NT2/D1 (cell line): ENCODE results near the gene INHBE.

ENCODE experiments used
- DNase-seq: peaks from one replicate; pipeline ENCODE4 v3.0.0-alpha.2; 2011; ENCODE audit warnings: low read depth, low spot score
- H3K27me3 ChIP-seq: 2 replicates; pipeline ENCODE4 v1.6.0; 2011; ENCODE audit warnings: mild to moderate bottlenecking; ENCODE audit not compliant: insufficient read length, insufficient read depth
- H3K36me3 ChIP-seq: 2 replicates; pipeline ENCODE4 v1.6.1; 2011; ENCODE audit warnings: mild to moderate bottlenecking, low read length, mixed read lengths; ENCODE audit not compliant: insufficient read depth, insufficient read length
- H3K4me1 ChIP-seq: 2 replicates; pipeline ENCODE4 v1.5.1; 2011; ENCODE audit not compliant: insufficient read depth, insufficient read length
- H3K4me3 ChIP-seq: 2 replicates; pipeline ENCODE4 v1.5.1; 2011; ENCODE audit warnings: low read depth; ENCODE audit not compliant: insufficient read length
- H3K9ac ChIP-seq: 2 replicates; pipeline ENCODE4 v1.6.0; 2011; ENCODE audit warnings: low read depth; ENCODE audit not compliant: insufficient read length
- H3K9me3 ChIP-seq: 2 replicates; pipeline ENCODE4 v1.5.1; 2011; ENCODE audit warnings: mild to moderate bottlenecking, low read length; ENCODE audit not compliant: insufficient read depth
- SUZ12 ChIP-seq: IDR thresholded peaks from 2 replicates; pipeline ENCODE4 v1.6.1; 2011; ENCODE audit not compliant: insufficient read length, insufficient read depth; ENCODE audit errors: extremely low read depth
- YY1 ChIP-seq: IDR thresholded peaks from 2 replicates; pipeline ENCODE4 v1.6.1; 2011; ENCODE audit not compliant: insufficient read length, insufficient read depth
- ZNF274 ChIP-seq: IDR thresholded peaks from 2 replicates; pipeline ENCODE4 v1.6.1; 2011; ENCODE audit warnings: mild to moderate bottlenecking, low read depth, low read length

The INHBE gene

GRCh38 chr12:57444744-57445143 lies 10.4 kb upstream of the INHBE start:
- Histone ChIP-seq H3K4me1 (no peaks in the 10 kb centered on the region), H3K4me3 (no peak overlapping the region), H3K9ac (no peak overlapping the region), H3K27me3 (no peaks in the 10 kb centered on the region), H3K9me3 (no peaks in the 10 kb centered on the region), H3K36me3 (no peaks in the 10 kb centered on the region)
- TF ChIP-seq SUZ12 (no peak), ZNF274 (no peak), YY1 (no peak)
- no peak for DNase-seq

- H3K9ac ChIP-seq: no peak overlapping the region
- DNase-seq: no peak
- H3K4me1 ChIP-seq: peaks cover 2% of the 10 kb centered on the region
- no peaks in the 10 kb centered on the region for H3K36me3 ChIP-seq
- H3K9me3 ChIP-seq: no peaks in the 10 kb centered on the region
- H3K27me3 ChIP-seq: no peaks in the 10 kb centered on the region
- TF ChIP-seq YY1 (no peak), ZNF274 (no peak), SUZ12 (no peak)
- no peak overlapping the region for H3K4me3 ChIP-seq
These were observed 8.7 kb upstream of the INHBE start for GRCh38 chr12:57446292-57446960.

GRCh38 chr12:57448669-57449068 lies 6.4 kb upstream of the INHBE start:
- TF ChIP-seq YY1 (no peak), ZNF274 (no peak), SUZ12 (no peak)
- DNase-seq: no peak
- Histone ChIP-seq H3K4me3 (no peak overlapping the region), H3K36me3 (no peaks in the 10 kb centered on the region), H3K9ac (no peak overlapping the region), H3K27me3 (no peaks in the 10 kb centered on the region), H3K4me1 (peaks cover 13% of the 10 kb centered on the region), H3K9me3 (no peaks in the 10 kb centered on the region)

GRCh38 chr12:57449375-57449774 lies 5.7 kb upstream of the INHBE start:
- H3K4me1 ChIP-seq: peaks cover 14% of the 10 kb centered on the region
- H3K9ac ChIP-seq: no peak overlapping the region
- H3K9me3 ChIP-seq: no peaks in the 10 kb centered on the region
- H3K27me3 ChIP-seq: no peaks in the 10 kb centered on the region
- TF ChIP-seq YY1 (no peak), ZNF274 (no peak), SUZ12 (no peak)
- no peak for DNase-seq
- H3K4me3 ChIP-seq: no peak overlapping the region
- H3K36me3 ChIP-seq: no peaks in the 10 kb centered on the region

- H3K27me3 ChIP-seq: no peaks in the 10 kb centered on the region
- H3K9me3 ChIP-seq: no peaks in the 10 kb centered on the region
- DNase-seq: no peak
- peaks cover 20% of the 10 kb centered on the region for H3K4me1 ChIP-seq
- H3K9ac ChIP-seq: no peak overlapping the region
- no peak overlapping the region for H3K4me3 ChIP-seq
- TF ChIP-seq SUZ12: no peak
- no peak for TF ChIP-seq ZNF274
- no peak for TF ChIP-seq YY1
- H3K36me3 ChIP-seq: no peaks in the 10 kb centered on the region
These were observed 5.0 kb upstream of the INHBE start for GRCh38 chr12:57450057-57450456.

GRCh38 chr12:57451233-57451778 lies 3.8 kb upstream of the INHBE start:
- Histone ChIP-seq H3K4me1 (peaks cover 27% of the 10 kb centered on the region), H3K9me3 (no peaks in the 10 kb centered on the region), H3K27me3 (no peaks in the 10 kb centered on the region), H3K9ac (no peak overlapping the region), H3K36me3 (no peaks in the 10 kb centered on the region), H3K4me3 (no peak overlapping the region)
- no peak for DNase-seq
- TF ChIP-seq YY1: no peak
- TF ChIP-seq SUZ12: no peak
- TF ChIP-seq ZNF274: no peak

- peaks cover 31% of the 10 kb centered on the region for H3K4me1 ChIP-seq
- no peaks in the 10 kb centered on the region for H3K27me3 ChIP-seq
- H3K9ac ChIP-seq: peak overlapping the region; percentile 12
- DNase-seq: no peak
- no peak for TF ChIP-seq YY1
- no peaks in the 10 kb centered on the region for H3K36me3 ChIP-seq
- no peak overlapping the region for H3K4me3 ChIP-seq
- H3K9me3 ChIP-seq: no peaks in the 10 kb centered on the region
These were observed 2.7 kb upstream of the INHBE start for GRCh38 chr12:57452181-57452936.
